H9 (cell line): ENCODE data around the gene VPS41. TPM values are rescaled to one million over a fixed set of nuclear protein-coding genes. Genes with fewer than 3 reads are reported as not detected.

Source experiments
- DNase-seq: peaks from one replicate; pipeline ENCODE4 v3.0.0-alpha.2; 2017
- H2AFZ ChIP-seq: one replicate; pipeline ENCODE4 v1.6.1; 2013; ENCODE audit warnings: mild to moderate bottlenecking, low read length, control low read depth, moderate library complexity
- H2AK5ac ChIP-seq: 2 replicates; pipeline ENCODE4 v1.6.1; 2013; ENCODE audit warnings: low read length, control low read depth, mixed read lengths; ENCODE audit not compliant: insufficient read length
- H2BK120ac ChIP-seq: one replicate; pipeline ENCODE4 v1.6.1; 2013; ENCODE audit warnings: low read depth, mild to moderate bottlenecking, low read length, control low read depth, inconsistent platforms; ENCODE audit not compliant: poor library complexity, severe bottlenecking
- H2BK12ac ChIP-seq: 2 replicates; pipeline ENCODE4 v1.6.1; 2013; ENCODE audit warnings: low read length, control low read depth, mixed read lengths, low read depth; ENCODE audit not compliant: insufficient read length
- H2BK15ac ChIP-seq: 2 replicates; pipeline ENCODE4 v1.6.1; 2013; ENCODE audit warnings: low read depth, low read length, control low read depth
- H2BK20ac ChIP-seq: one replicate; pipeline ENCODE4 v1.6.1; 2013; ENCODE audit warnings: low read depth, mild to moderate bottlenecking, low read length, control low read depth, inconsistent platforms; ENCODE audit not compliant: poor library complexity, severe bottlenecking
- H2BK5ac ChIP-seq: 2 replicates; pipeline ENCODE4 v1.6.1; 2013; ENCODE audit warnings: low read length, control low read depth, mixed read lengths; ENCODE audit not compliant: insufficient read length
- H3K14ac ChIP-seq: 2 replicates; pipeline ENCODE4 v1.6.1; 2013; ENCODE audit warnings: low read length, control low read depth; ENCODE audit not compliant: insufficient read depth
- H3K18ac ChIP-seq: 2 replicates; pipeline ENCODE4 v1.6.1; 2013; ENCODE audit warnings: low read depth, mild to moderate bottlenecking, mixed read lengths, low read length, control low read depth; ENCODE audit not compliant: insufficient read length
- H3K23ac ChIP-seq: 2 replicates; pipeline ENCODE4 v1.6.1; 2013; ENCODE audit warnings: low read length, control low read depth, mixed read lengths, low read depth; ENCODE audit not compliant: insufficient read length
- H3K23me2 ChIP-seq: 2 replicates; pipeline ENCODE4 v1.6.1; 2013; ENCODE audit warnings: low read depth, mild to moderate bottlenecking, mixed read lengths, low read length, control low read depth; ENCODE audit not compliant: insufficient read length, poor library complexity, severe bottlenecking
- H3K27ac ChIP-seq: 2 replicates; pipeline ENCODE4 v1.5.1; 2013; ENCODE audit warnings: low read length, control low read depth, mixed read lengths, low read depth; ENCODE audit not compliant: insufficient read length
- H3K27me3 ChIP-seq: 2 replicates; pipeline ENCODE4 v1.6.1; 2013; ENCODE audit warnings: low read length, control low read depth, inconsistent platforms; ENCODE audit not compliant: insufficient read depth
- H3K4ac ChIP-seq: 2 replicates; pipeline ENCODE4 v1.6.1; 2013; ENCODE audit warnings: low read depth, mild to moderate bottlenecking, control low read depth, inconsistent platforms, low read length, moderate library complexity
- H3K4me1 ChIP-seq: 2 replicates; pipeline ENCODE4 v1.6.1; 2013; ENCODE audit warnings: low read length, control low read depth, inconsistent platforms; ENCODE audit not compliant: insufficient read depth
- H3K4me2 ChIP-seq: 2 replicates; pipeline ENCODE4 v1.6.1; 2013; ENCODE audit warnings: low read length, control low read depth, mixed read lengths; ENCODE audit not compliant: insufficient read length, insufficient read depth
- H3K56ac ChIP-seq: 2 replicates; pipeline ENCODE4 v1.6.1; 2013; ENCODE audit warnings: low read depth, mild to moderate bottlenecking, mixed read lengths, low read length, control low read depth; ENCODE audit not compliant: insufficient read length
- H3K79me1 ChIP-seq: 2 replicates; pipeline ENCODE4 v1.6.1; 2013; ENCODE audit warnings: low read depth, mild to moderate bottlenecking, moderate library complexity, low read length, control low read depth, inconsistent platforms; ENCODE audit not compliant: insufficient read depth, poor library complexity, severe bottlenecking
- H3K79me2 ChIP-seq: 2 replicates; pipeline ENCODE4 v1.6.1; 2013; ENCODE audit warnings: low read length, control low read depth, inconsistent platforms; ENCODE audit not compliant: insufficient read depth
- H3K9ac ChIP-seq: 2 replicates; pipeline ENCODE4 v1.6.1; 2013; ENCODE audit warnings: low read length, control low read depth, mixed read lengths; ENCODE audit not compliant: insufficient read length; ENCODE audit errors: extremely low read depth
- H3K9me3 ChIP-seq: one replicate; pipeline ENCODE4 v1.6.1; 2013; ENCODE audit warnings: low read depth, low read length, inconsistent platforms; ENCODE audit not compliant: control insufficient read depth
- H3T11ph ChIP-seq: one replicate; pipeline ENCODE4 v1.6.1; 2013; ENCODE audit warnings: mild to moderate bottlenecking, low read length, control low read depth, inconsistent platforms
- H4K20me1 ChIP-seq: one replicate; pipeline ENCODE4 v1.6.1; 2013; ENCODE audit not compliant: control insufficient read depth, insufficient read length, insufficient read depth
- H4K5ac ChIP-seq: 2 replicates; pipeline ENCODE4 v1.6.1; 2013; ENCODE audit warnings: low read depth, mild to moderate bottlenecking, mixed read lengths, low read length, control low read depth; ENCODE audit not compliant: insufficient read length
- H4K8ac ChIP-seq: replicated peaks from 2 replicates; pipeline ENCODE4 v1.6.1; 2013; ENCODE audit warnings: low read length, control low read depth, mixed read lengths, low read depth; ENCODE audit not compliant: insufficient read length
- H4K91ac ChIP-seq: 2 replicates; pipeline ENCODE4 v1.6.1; 2013; ENCODE audit warnings: low read depth, mild to moderate bottlenecking, moderate library complexity, mixed read lengths, low read length, control low read depth; ENCODE audit not compliant: insufficient read length
- H3K27ac Mint-ChIP-seq, 3 experiments: 2 replicates in 2 of 3; 3 replicates in 1 of 3; pipeline ENCODE4 v1.8.0; 2020 to 2021; ENCODE audit warnings: mixed read lengths in 3 of 3, mild to moderate bottlenecking in 1 of 3, moderate library complexity in 1 of 3
- H3K27me3 Mint-ChIP-seq: 2 replicates; pipeline ENCODE4 v1.8.0; 2021; ENCODE audit warnings: low read depth, mild to moderate bottlenecking, moderate library complexity, mixed read lengths
- H3K36me3 Mint-ChIP-seq, 3 experiments: 2 replicates in 2 of 3; 3 replicates in 1 of 3; pipeline ENCODE4 v1.8.0; 2020 to 2021; ENCODE audit warnings: low read depth in 3 of 3, mixed read lengths in 3 of 3; ENCODE audit not compliant: insufficient read depth in 1 of 3
- H3K4me1 Mint-ChIP-seq, 2 experiments: 2 replicates each; pipeline ENCODE4 v1.8.0; 2020; ENCODE audit warnings: mixed read lengths in 2 of 2
- H3K4me3 Mint-ChIP-seq, 2 experiments: 2 replicates in 1 of 2; 3 replicates in 1 of 2; pipeline ENCODE4 v1.8.0; 2020 to 2021; ENCODE audit warnings: mild to moderate bottlenecking in 2 of 2, mixed read lengths in 2 of 2, moderate library complexity in 1 of 2
- H3K9me3 Mint-ChIP-seq, 2 experiments: 2 replicates in 1 of 2; 3 replicates in 1 of 2; pipeline ENCODE4 v1.8.0; 2020; ENCODE audit warnings: mild to moderate bottlenecking in 2 of 2, mixed read lengths in 2 of 2, moderate library complexity in 1 of 2
- WGBS: extraction: QIAGEN DNeasy Blood & Tissue Kit; methylation state at CpG from one replicate; pipeline ENCODE4 v1.1.7; 2013; ENCODE audit warnings: missing lambda C conversion rate, low lambda C conversion rate, mixed read lengths; ENCODE audit not compliant: insufficient read length; ENCODE audit errors: extremely low coverage; 5-methylcytosine and 5-hydroxymethylcytosine counted together
- total RNA-seq: library from RNA; stranded (reverse); gene quantifications from 2 replicates; pipeline ENCODE4 v1.2.1, GENCODE V29; 2021
- TF ChIP-seq, protein P1 (sequence below): fragments of 200-600 bp; sonication (generic); conservative IDR thresholded peaks from 3 replicates; pipeline ENCODE4 v1.8.0; 2021; ENCODE audit warnings: antibody characterized with exemption, mild to moderate bottlenecking

The VPS41 gene
- total RNA-seq, 1 experiment from 2014 or later: 49.3 TPM

GRCh38 chr7:38777609-38778008 is 131.4 kb downstream of the VPS41 start:
- no peak for DNase-seq
- H4K20me1 ChIP-seq: no peaks in the 10 kb centered on the region
- TF ChIP-seq, protein P1, sequence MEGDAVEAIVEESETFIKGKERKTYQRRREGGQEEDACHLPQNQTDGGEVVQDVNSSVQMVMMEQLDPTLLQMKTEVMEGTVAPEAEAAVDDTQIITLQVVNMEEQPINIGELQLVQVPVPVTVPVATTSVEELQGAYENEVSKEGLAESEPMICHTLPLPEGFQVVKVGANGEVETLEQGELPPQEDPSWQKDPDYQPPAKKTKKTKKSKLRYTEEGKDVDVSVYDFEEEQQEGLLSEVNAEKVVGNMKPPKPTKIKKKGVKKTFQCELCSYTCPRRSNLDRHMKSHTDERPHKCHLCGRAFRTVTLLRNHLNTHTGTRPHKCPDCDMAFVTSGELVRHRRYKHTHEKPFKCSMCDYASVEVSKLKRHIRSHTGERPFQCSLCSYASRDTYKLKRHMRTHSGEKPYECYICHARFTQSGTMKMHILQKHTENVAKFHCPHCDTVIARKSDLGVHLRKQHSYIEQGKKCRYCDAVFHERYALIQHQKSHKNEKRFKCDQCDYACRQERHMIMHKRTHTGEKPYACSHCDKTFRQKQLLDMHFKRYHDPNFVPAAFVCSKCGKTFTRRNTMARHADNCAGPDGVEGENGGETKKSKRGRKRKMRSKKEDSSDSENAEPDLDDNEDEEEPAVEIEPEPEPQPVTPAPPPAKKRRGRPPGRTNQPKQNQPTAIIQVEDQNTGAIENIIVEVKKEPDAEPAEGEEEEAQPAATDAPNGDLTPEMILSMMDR: no peak

More at GRCh38 chr7:38777609-38778008, 131.4 kb downstream of the VPS41 start:
- Histone ChIP-seq H2BK20ac (no peak overlapping the region), H2BK12ac (no peak overlapping the region), H4K91ac (no peak overlapping the region), H3K56ac (no peak overlapping the region), H3K23ac (no peak overlapping the region), H3K79me2 (no peaks in the 10 kb centered on the region), H2BK120ac (no peak overlapping the region), H3K4me1 (no peaks in the 10 kb centered on the region), H2BK15ac (no peak overlapping the region), H3K9me3 (no peaks in the 10 kb centered on the region), H2AK5ac (no peak overlapping the region), H3K9ac (no peak overlapping the region), H3K23me2 (no peaks in the 10 kb centered on the region), H3K4me2 (no peak overlapping the region), H2AFZ (no peak overlapping the region), H3T11ph (no peak overlapping the region), H3K27ac (no peak overlapping the region), H3K18ac (no peak overlapping the region), H3K79me1 (no peaks in the 10 kb centered on the region), H3K4ac (no peak overlapping the region), H3K27me3 (no peaks in the 10 kb centered on the region), H4K8ac (no peak overlapping the region), H3K14ac (no peak overlapping the region), H2BK5ac (no peak overlapping the region), H4K5ac (no peak overlapping the region)
- WGBS: no CpG with 5 or more reads among the region's 1 CpG
- Mint-ChIP-seq H3K27me3 (no peaks in the 10 kb centered on the region), H3K36me3 (peaks cover 2 to 20% (median 4%) of the 10 kb centered on the region in 3 experiments; a peak in 5 of 7 replicates), H3K4me3 (no peak overlapping the region), H3K9me3 (no peaks in the 10 kb centered on the region), H3K27ac (no peak overlapping the region), H3K4me1 (peaks cover 19 to 23% of the 10 kb centered on the region in 2 experiments)
